WTC11 (cell line): Measurements from ENCODE around the gene STXBP5. TPM values are rescaled to one million over a fixed set of nuclear protein-coding genes. Genes with fewer than 3 reads are reported as not detected.

ENCODE experiments used
- ATAC-seq: fragments of 200-7000 bp; cut with Tn5 transposase; 2 replicates; pipeline ENCODE4 v1.10.0; 2021; ENCODE audit warnings: mild to moderate bottlenecking, moderate library complexity
- CTCF ChIA-PET: fragments of 300-600 bp; sonication (Branson Sonifier 250); formaldehyde crosslinking; loops from one replicate; lab custom pipeline; 2021; ENCODE audit warnings: antibody characterized with exemption; lab: Charles Lee
- POLR2A ChIA-PET: fragments of 350-600 bp; sonication (Branson Sonifier 250); formaldehyde crosslinking; loops from one replicate; lab custom pipeline; 2021; ENCODE audit warnings: antibody characterized with exemption; lab: Charles Lee
- DNase-seq: peaks from one replicate; pipeline ENCODE4 v3.0.0; 2021; ENCODE audit warnings: low spot score
- H3K27ac Mint-ChIP-seq: 2 replicates; pipeline ENCODE4 v1.8.0; 2021; ENCODE audit warnings: mixed read lengths
- H3K27me3 Mint-ChIP-seq: 2 replicates; pipeline ENCODE4 v1.8.0; 2021; ENCODE audit warnings: low read depth, mild to moderate bottlenecking, moderate library complexity, mixed read lengths
- H3K36me3 Mint-ChIP-seq: 2 replicates; pipeline ENCODE4 v1.8.0; 2021; ENCODE audit warnings: mixed read lengths
- H3K4me1 Mint-ChIP-seq: 2 replicates; pipeline ENCODE4 v1.8.0; 2022; ENCODE audit warnings: mixed read lengths
- H3K4me3 Mint-ChIP-seq: 2 replicates; pipeline ENCODE4 v1.8.0; 2021; ENCODE audit warnings: mild to moderate bottlenecking, moderate library complexity, mixed read lengths
- H3K9me3 Mint-ChIP-seq: 2 replicates; pipeline ENCODE4 v1.8.0; 2021; ENCODE audit warnings: mixed read lengths
- ARID4B ChIP-seq: sonication (generic); formaldehyde crosslinking; IDR thresholded peaks from 2 replicates; pipeline ENCODE4 v1.8.0; 2023; ENCODE audit warnings: missing genetic modification reagents, mild to moderate bottlenecking, borderline replicate concordance
- ATF1 ChIP-seq: sonication (generic); formaldehyde crosslinking; IDR thresholded peaks from 2 replicates; pipeline ENCODE4 v1.8.1; 2023; ENCODE audit warnings: mild to moderate bottlenecking, moderate library complexity, missing genetic modification reagents
- CREM ChIP-seq: sonication (generic); formaldehyde crosslinking; IDR thresholded peaks from 2 replicates; pipeline ENCODE4 v1.8.1; 2022; ENCODE audit warnings: mild to moderate bottlenecking, missing genetic modification reagents, moderate library complexity
- E2F1 ChIP-seq: sonication (generic); formaldehyde crosslinking; IDR thresholded peaks from 2 replicates; pipeline ENCODE4 v1.8.0; 2022; ENCODE audit warnings: mild to moderate bottlenecking, missing genetic modification reagents
- ETV6 ChIP-seq: sonication (generic); formaldehyde crosslinking; IDR thresholded peaks from 2 replicates; pipeline ENCODE4 v1.8.1; 2022; ENCODE audit warnings: mild to moderate bottlenecking, missing genetic modification reagents
- FOXJ3 ChIP-seq: sonication (generic); formaldehyde crosslinking; IDR thresholded peaks from 2 replicates; pipeline ENCODE4 v1.9.0; 2021; ENCODE audit warnings: missing genetic modification reagents, mild to moderate bottlenecking, borderline replicate concordance
- JUN ChIP-seq: sonication (generic); formaldehyde crosslinking; IDR thresholded peaks from 2 replicates; pipeline ENCODE4 v1.8.0; 2023; ENCODE audit warnings: mild to moderate bottlenecking, missing genetic modification reagents
- NR2C2 ChIP-seq: sonication (generic); formaldehyde crosslinking; IDR thresholded peaks from 2 replicates; pipeline ENCODE4 v1.8.0; 2022; ENCODE audit warnings: mild to moderate bottlenecking, missing genetic modification reagents
- TCF7 ChIP-seq: sonication (generic); formaldehyde crosslinking; IDR thresholded peaks from 2 replicates; pipeline ENCODE4 v1.8.0; 2022; ENCODE audit warnings: mild to moderate bottlenecking, low read depth, missing genetic modification reagents, moderate library complexity
- ZNF425 ChIP-seq: fragments of 250-450 bp; sonication (Bioruptor Pico); conservative IDR thresholded peaks from 2 replicates; pipeline ENCODE4 v1.9.0; 2021; ENCODE audit warnings: mild to moderate bottlenecking
- ZNF532 ChIP-seq: fragments of 250-450 bp; sonication (Bioruptor Pico); IDR thresholded peaks from 2 replicates; pipeline ENCODE4 v1.9.0; 2021; ENCODE audit warnings: mild to moderate bottlenecking, borderline replicate concordance
- ZSCAN18 ChIP-seq: fragments of 250-450 bp; sonication (Bioruptor Pico); IDR thresholded peaks from 2 replicates; pipeline ENCODE4 v2.1.2; 2022; ENCODE audit warnings: mild to moderate bottlenecking, moderate library complexity
- total RNA-seq: library from RNA; stranded (reverse); gene quantifications from 3 replicates; pipeline ENCODE4 v1.2.3, GENCODE V29; 2021
- TF ChIP-seq, protein P1 (sequence below): fragments of 250-450 bp; sonication (Bioruptor Pico); IDR thresholded peaks from 2 replicates; pipeline ENCODE4 v1.9.0; 2021; ENCODE audit warnings: mild to moderate bottlenecking
- TF ChIP-seq, protein P2 (sequence below): sonication (generic); formaldehyde crosslinking; IDR thresholded peaks from 2 replicates; pipeline ENCODE4 v1.8.0; 2022; ENCODE audit warnings: missing genetic modification reagents
- TF ChIP-seq, protein P3 (sequence below): sonication (generic); formaldehyde crosslinking; IDR thresholded peaks from 2 replicates; pipeline ENCODE4 v1.8.1; 2023; ENCODE audit warnings: mild to moderate bottlenecking, moderate library complexity, missing genetic modification reagents

Gene STXBP5
- total RNA-seq, 1 experiment from 2014 or later: 13.2 TPM

DNA sequence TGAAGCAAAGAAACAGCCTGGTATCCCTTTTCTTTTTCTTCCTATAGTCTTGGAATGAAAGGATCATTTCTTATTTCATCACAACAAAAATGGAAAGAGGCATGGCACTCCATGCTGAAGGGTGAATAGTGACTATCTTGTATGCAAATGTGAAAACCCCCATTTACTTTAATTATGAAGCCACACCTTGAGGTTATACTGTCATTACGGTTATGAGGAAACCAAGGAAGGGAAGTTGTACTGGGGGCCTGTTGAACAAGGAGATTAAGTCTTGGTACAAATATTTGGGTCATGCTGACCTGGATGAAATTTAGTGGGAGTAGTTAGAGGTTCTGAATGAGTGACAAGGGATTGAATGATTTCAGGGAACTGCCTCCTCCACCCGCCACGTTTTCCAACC is 8.7 kb upstream of the STXBP5 start:
- DNase-seq (no peak), ATAC-seq (no peak)
- Mint-ChIP-seq H3K4me1 (no peaks in the 10 kb centered on the region), H3K4me3 (no peak overlapping the region), H3K27ac (no peak overlapping the region), H3K9me3 (no peaks in the 10 kb centered on the region), H3K27me3 (no peaks in the 10 kb centered on the region), H3K36me3 (no peaks in the 10 kb centered on the region)
- POLR2A ChIA-PET: no interaction called here
- CTCF ChIA-PET: no interaction called here
- no peak for TF ChIP-seq NR2C2
- no peak for TF ChIP-seq TCF7 (CRISPR knock-in tag)
- TF ChIP-seq, protein P1, sequence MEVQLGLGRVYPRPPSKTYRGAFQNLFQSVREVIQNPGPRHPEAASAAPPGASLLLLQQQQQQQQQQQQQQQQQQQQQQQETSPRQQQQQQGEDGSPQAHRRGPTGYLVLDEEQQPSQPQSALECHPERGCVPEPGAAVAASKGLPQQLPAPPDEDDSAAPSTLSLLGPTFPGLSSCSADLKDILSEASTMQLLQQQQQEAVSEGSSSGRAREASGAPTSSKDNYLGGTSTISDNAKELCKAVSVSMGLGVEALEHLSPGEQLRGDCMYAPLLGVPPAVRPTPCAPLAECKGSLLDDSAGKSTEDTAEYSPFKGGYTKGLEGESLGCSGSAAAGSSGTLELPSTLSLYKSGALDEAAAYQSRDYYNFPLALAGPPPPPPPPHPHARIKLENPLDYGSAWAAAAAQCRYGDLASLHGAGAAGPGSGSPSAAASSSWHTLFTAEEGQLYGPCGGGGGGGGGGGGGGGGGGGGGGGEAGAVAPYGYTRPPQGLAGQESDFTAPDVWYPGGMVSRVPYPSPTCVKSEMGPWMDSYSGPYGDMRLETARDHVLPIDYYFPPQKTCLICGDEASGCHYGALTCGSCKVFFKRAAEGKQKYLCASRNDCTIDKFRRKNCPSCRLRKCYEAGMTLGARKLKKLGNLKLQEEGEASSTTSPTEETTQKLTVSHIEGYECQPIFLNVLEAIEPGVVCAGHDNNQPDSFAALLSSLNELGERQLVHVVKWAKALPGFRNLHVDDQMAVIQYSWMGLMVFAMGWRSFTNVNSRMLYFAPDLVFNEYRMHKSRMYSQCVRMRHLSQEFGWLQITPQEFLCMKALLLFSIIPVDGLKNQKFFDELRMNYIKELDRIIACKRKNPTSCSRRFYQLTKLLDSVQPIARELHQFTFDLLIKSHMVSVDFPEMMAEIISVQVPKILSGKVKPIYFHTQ (CRISPR knock-in tag): no peak
- TF ChIP-seq ARID4B (CRISPR knock-in tag): no peak
- TF ChIP-seq, protein P2, sequence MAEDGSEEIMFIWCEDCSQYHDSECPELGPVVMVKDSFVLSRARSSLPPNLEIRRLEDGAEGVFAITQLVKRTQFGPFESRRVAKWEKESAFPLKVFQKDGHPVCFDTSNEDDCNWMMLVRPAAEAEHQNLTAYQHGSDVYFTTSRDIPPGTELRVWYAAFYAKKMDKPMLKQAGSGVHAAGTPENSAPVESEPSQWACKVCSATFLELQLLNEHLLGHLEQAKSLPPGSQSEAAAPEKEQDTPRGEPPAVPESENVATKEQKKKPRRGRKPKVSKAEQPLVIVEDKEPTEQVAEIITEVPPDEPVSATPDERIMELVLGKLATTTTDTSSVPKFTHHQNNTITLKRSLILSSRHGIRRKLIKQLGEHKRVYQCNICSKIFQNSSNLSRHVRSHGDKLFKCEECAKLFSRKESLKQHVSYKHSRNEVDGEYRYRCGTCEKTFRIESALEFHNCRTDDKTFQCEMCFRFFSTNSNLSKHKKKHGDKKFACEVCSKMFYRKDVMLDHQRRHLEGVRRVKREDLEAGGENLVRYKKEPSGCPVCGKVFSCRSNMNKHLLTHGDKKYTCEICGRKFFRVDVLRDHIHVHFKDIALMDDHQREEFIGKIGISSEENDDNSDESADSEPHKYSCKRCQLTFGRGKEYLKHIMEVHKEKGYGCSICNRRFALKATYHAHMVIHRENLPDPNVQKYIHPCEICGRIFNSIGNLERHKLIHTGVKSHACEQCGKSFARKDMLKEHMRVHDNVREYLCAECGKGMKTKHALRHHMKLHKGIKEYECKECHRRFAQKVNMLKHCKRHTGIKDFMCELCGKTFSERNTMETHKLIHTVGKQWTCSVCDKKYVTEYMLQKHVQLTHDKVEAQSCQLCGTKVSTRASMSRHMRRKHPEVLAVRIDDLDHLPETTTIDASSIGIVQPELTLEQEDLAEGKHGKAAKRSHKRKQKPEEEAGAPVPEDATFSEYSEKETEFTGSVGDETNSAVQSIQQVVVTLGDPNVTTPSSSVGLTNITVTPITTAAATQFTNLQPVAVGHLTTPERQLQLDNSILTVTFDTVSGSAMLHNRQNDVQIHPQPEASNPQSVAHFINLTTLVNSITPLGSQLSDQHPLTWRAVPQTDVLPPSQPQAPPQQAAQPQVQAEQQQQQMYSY (CRISPR knock-in tag): no peak
- TF ChIP-seq JUN (CRISPR knock-in tag): no peak
- TF ChIP-seq ZNF425: no peak
- TF ChIP-seq ZSCAN18 (CRISPR knock-in tag): no peak
- TF ChIP-seq CREM (CRISPR knock-in tag): no peak
- TF ChIP-seq, protein P3, sequence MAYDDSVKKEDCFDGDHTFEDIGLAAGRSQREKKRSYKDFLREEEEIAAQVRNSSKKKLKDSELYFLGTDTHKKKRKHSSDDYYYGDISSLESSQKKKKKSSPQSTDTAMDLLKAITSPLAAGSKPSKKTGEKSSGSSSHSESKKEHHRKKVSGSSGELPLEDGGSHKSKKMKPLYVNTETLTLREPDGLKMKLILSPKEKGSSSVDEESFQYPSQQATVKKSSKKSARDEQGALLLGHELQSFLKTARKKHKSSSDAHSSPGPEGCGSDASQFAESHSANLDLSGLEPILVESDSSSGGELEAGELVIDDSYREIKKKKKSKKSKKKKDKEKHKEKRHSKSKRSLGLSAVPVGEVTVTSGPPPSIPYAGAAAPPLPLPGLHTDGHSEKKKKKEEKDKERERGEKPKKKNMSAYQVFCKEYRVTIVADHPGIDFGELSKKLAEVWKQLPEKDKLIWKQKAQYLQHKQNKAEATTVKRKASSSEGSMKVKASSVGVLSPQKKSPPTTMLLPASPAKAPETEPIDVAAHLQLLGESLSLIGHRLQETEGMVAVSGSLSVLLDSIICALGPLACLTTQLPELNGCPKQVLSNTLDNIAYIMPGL: no peak
- no peak for TF ChIP-seq FOXJ3 (CRISPR knock-in tag)
- TF ChIP-seq ZNF532: no peak
- TF ChIP-seq ETV6 (CRISPR knock-in tag): no peak
- TF ChIP-seq E2F1: no peak
- no peak for TF ChIP-seq ATF1 (CRISPR knock-in tag)
